GM18519 (cell line): ENCODE measurements around the gene LHPP.
"Not testable (repeated sequence)": the region's sequence is repeated elsewhere in the genome, so short reads cannot be mapped to it uniquely, and the experiment has no call there.

Source experiments
- ATAC-seq: cut with Tn5 transposase; IDR thresholded peaks from one replicate; pipeline ENCODE4 v1.9.1; 2021; ENCODE audit warnings: mild to moderate bottlenecking, moderate library complexity; ENCODE audit not compliant: unreplicated experiment, low FRiP score

The LHPP gene, protein sequence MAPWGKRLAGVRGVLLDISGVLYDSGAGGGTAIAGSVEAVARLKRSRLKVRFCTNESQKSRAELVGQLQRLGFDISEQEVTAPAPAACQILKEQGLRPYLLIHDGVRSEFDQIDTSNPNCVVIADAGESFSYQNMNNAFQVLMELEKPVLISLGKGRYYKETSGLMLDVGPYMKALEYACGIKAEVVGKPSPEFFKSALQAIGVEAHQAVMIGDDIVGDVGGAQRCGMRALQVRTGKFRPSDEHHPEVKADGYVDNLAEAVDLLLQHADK

DNA sequence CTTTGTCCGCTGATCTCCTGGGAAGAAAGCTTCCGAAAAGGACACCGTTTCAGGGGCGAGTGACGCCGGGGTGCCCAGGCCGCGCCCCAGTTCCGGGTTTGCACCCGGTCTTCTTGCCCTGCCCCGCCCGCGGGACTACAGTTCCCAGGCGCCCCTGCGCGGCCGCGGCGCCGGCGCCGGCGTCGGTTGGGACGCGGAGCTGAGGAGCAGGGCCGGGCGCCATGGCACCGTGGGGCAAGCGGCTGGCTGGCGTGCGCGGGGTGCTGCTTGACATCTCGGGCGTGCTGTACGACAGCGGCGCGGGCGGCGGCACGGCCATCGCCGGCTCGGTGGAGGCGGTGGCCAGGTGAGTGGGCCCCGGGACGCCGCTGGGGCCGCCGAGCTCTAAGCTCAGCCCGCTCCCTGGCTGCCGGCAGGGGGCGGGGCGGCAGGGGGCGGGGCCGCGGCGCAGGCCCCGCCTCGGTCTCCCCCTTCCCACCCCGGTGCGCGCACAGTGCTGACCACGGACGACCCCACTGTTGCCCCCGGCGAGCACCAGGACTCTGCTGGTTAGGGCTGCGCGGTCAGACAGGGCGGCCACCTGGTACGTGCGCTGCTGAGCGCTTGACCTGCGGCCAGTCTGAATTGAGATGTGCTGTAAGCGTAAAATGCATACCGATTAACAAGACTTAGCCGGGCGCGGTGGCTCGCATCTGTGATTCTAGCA lies at the start of gene LHPP:
LHPP (plus strand) TSS at position 182 of the 706 bp plus-strand sequence; CDS start at position 222, 40 bp downstream.
- peak; percentile 92 for ATAC-seq

DNA sequence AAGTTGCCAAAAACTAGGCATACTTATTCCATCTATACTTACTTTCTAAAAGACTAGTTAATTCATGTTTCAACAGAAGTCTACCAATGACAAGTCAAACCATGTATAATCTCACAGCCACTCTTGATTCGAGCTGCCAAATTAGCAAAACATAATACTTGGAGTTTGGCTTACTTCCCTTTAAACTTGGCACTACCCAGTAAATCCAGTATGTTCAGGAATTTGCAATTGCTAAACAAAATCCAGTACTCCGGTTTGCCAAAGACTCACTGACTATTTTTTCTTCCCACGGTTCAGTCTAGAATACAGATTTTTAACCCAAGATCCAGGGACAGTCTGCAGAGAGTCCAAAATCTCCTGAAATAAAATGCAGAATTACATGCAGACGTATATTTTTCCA lies 47.5 kb upstream of the LHPP start:
- no peak for ATAC-seq

DNA sequence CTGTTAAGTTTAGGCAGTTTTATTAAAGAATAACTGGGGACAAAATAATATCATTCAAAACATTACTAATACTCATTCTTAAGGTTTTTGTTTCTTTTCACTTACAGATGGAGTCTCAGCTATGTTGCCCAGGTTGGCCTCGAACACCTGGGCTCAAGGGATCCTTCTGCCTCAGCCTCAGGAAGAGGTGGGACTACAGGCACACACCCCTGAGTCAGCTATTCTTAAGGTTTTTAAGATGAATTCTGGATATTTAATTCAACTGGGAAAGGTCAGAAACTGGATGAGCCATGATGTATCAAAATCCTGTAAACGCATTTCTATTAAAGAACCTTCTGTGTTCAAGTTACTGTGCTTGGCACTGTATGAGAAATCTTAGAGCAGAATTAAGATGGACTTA lies 46.4 kb upstream of the LHPP start:
- no peak for ATAC-seq

DNA sequence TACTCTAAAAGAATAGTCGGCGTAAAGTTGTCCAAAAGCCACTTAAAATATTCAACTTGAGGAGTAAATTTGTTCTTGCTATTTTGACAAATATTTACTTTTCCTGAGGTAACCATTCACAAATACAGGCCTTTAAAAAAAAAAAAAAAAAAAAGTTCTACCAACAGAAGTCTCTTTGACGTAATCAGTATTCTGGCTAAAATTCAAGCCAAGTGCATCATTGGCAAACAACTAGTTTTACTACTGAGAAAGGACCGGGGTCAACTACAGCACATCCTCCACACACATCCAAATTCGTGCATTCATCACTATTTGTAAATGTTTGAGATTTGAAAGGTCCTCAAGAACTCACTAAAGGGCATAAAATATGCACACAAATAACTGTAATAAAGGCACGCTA lies 44.9 kb upstream of the LHPP start:
- no peak for ATAC-seq

DNA sequence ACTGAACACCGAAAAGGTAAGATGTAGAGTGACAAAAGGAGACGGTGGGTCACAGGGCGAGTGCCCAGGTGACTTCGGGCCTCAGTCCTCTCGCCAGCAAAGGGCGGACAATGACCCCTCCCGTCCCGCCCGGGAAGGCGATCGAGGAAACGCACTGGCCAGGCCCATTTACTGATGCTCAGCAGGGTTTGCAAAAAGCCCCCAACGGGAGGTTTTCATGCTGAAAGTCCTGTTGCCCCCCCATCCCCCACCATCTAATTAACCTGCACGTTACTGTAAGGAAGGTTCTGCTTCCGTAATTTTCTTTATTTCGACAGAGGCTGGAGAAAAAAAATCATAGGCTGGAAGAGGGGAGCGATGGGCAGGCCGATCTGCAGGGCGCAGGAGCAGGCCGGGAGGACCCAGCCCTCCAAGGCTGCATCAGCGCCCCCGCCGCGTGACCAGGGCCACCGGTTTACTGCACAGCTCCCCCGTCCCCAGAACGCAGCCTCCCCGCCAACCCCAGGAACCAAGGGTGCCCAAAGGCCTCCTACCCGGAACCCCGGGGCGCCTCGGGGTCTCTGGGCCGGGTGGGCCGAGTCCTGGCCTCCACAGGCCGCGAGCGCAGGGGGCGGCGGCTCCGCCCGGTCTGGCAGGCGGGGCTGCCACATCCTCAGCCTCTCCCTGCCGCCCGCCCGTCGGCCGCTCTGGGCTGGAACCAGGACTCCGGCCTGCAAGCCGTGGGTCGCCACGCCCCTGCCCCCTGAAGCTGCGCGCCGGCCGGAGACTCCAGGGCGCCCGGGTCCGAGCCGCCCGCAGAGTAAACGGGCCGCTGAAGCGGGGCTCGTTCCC lies 43.5 kb upstream of the LHPP start:
- ATAC-seq = no peak

DNA sequence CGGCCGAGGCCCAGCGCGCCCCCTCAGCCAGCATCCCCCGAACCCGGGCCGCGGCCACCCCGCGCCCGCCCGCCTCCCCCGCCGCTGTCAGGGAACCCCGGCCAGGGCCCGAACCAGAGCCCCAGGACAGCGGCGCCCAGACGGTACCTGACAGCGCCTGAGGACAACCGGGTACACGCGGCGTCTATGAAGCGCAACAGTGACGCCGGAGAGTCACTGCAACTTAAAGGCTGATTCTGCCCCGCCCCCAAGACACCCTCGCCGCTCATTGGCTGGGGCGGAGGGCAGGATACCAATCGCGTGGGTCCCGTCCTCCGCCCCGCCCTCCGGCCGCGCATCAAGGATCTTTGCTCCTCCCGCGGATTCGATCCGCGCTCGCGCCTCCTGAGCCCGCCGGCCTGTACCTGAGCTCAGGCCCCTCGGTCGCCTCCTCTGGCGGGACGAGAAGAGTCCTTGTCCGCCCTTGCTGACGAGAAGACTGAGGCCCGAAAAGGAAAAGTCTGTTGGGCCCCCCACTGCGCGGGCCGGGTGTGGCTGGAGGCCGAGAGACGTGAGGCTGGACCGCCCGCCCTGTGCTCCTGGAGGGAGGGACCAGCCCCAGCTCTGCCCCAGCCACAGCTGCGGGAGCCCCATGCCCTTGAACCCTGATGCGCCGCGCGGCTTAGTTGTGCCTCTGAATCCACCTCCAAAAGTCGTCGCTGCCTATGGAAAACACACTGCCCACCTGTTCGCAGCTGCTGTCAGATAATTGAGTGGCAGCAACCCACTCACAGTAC lies 42.7 kb upstream of the LHPP start, which contains the start of gene OAT:
OAT (minus strand) TSS at position 198 of the 776 bp plus-strand sequence. CDS start 6,752 bp downstream, outside the sequence.
- peak; percentile 86 for ATAC-seq

DNA sequence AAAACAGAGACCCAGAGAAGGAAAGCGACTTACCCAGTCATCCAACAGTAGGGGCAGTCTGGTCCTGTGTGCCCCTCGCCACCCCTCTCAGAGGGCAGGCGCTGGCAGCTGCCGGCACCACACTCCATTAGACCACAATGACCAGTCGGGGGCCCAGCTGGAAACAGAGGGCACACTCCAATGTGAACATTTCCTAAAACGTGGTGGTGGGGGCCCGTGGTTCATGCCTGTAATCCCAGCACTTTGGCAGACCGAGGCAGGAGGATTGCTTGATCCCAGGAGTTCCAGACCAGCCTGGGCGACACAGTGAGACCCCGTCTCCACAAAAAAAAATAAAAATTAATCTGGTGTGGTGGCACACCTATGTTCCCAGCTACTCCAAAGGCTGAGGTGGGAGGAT lies 42.0 kb upstream of the LHPP start:
- ATAC-seq = no peak

DNA sequence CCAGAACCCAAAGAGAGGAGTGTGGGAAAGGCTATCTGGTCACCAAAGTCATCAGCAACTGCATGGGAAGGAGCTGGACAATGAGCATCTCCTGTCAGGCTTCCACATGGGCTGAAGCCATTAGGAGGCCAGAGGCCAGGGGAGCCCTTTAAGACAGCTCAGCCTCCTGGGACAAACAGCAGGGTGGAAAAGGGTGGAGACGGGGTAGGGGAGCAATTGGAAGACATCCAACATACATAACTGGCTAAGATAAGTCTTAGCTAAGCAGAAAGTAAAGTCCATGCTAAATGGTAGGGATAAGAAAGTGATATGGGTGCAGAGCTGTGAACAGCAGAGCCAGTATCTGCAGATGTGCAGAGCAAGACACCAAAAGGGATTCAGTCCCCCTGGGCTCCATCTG lies 41.4 kb upstream of the LHPP start:
- ATAC-seq = no peak

DNA sequence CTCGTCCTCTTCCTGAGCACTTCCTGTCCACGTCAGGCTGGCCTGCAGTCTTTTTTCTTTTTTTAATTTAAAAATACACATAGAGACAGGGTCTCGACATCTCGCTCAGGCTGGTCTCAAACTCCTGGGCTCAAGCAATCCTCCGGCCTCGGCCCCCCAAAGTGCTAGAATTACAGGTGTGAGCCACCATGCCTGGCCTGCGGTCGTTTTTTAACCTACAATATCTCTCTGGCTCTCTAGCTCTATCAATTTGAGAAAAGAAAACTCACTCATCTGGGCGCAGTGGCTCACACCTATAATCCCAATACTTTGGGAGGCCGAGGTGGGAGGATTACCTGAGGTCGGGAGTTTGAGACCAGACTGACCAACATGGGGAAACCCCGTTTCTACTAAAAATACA lies 38.9 kb upstream of the LHPP start:
- ATAC-seq = no peak

DNA sequence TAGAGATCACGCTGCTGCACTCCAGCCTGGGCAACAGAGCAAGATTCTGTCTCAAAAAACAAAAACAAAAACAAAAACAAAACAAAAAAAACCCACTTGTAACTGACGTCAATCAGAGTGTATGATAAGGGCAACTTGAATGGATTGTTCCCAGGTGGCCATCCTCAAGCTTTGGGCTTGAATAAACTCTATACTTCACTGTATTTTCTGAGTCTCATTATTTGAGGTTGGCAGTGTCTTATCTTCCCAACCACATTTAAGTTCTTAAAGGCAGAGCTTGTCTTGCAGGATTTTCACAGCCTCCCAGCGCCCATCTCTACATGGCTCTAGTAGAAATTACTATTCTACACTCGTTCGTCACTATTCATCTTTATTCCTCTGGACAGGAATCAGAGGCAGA lies 37.8 kb upstream of the LHPP start:
- ATAC-seq = no peak

DNA sequence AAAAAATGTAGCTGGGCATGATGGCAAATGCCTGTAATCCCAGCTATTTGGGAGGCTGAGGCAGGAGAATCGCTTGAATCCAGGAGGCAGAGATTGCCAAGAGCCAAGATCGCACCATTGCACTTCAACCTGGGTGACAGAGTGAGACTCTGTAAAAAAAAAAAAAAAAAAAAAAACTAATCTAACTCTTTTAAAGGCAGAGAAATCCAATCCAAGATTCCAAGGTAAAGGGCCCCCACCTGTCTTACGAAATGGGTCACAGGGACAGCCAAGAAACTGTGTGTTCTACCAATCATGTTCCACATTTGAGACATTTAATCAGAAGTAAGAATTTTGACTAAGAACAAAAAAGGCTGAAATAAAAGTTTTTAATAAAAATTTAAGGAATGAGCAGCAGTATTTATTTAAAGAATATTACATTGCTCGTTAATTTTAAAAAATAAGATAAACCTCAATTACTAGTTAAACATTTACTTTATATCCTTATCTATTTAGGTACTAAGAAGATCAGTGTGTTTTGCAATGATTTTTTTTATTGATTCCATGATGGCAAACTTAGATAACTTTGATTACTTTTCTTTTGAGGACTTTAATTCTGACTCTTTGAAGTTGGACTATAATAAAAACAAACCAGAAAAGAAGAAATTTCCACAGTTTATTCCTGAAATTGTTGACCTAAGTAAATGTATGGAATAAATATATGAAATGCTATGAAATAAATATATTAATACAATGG lies 36.2 kb upstream of the LHPP start:
- no peak for ATAC-seq

DNA sequence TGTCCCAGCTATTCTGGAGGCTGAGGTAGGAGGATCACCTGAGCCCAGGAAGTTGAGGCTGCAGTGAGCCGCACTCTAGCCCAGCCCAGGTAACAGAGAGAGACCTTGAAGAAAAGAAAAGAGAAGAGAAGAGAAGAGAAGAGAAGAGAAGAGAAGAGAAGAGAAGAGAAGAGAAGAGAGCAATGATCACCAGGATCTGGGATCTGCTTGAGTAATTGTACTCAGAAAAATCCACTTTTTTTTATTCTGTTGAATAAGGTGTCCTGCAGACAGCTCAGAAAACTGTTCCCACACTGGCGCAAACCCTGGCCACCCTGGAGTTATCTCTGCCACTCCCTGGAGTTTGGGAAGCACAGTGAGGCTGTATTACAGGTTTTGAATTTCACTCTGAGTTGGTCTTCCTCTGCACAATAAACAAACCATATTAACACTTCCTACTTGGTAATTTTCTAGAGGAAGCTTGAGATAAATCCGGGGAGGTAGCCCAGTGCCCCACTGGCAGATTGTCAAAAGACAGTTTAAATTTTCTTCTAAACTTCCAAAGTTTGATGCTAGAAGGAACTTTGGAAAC lies 33.3 kb upstream of the LHPP start:
- no peak for ATAC-seq

DNA sequence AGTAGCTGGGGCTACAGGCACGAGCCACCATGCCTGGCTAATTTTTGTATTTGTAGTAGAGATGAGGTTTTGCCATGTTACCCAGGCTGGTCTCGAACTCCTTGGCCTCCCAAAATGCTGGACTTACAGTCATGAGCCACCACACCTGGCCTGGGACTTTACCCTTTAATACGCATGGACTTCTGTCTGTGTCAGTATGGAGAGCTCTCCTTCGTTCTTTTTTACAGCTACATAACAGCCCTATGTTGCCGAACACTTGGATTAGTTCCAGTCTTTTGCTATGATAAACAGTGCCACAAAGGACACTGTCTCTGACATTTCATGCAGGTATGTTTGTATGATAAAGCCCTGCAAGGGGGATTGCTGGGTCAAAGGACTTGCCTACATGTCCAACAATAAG lies 32.0 kb upstream of the LHPP start:
- no peak for ATAC-seq

DNA sequence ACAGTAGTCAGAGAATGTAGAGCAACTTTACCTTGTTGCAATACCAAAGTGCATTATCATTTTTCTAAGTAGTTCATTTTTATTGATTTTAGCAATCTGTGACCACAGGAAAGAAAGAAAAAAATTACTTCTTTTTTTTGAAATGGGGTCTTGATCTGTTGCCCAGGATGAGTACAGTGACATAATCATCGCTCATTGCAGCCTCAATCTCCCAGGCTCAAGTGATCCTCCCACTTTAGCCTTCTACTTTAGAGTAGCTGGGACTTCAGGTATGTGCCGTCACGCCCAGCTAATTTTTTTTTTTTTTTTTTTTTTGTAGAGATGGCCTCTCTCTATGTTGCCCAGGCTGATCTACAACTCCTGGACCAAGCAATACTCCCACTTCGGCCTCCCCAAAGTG lies 31.5 kb upstream of the LHPP start:
- no peak for ATAC-seq

DNA sequence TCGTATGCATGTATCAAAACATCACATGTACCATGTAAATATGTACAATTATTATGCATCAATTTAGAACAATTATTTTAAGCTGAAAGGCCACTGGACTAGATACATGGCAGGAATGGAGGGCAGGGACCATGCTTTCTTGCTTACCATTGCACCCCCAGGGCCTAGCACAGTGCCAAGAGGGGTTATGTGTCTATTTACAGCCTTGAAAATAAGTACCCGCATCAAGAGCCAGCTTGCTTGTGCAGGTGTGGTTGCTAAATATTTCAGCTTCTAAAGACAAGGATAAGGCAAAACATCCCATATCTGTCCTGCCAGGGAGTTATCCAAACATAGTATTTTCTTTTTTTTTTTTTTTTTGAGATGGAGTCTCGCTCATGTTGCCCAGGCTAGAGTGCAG lies 28.2 kb upstream of the LHPP start:
- no peak for ATAC-seq

DNA sequence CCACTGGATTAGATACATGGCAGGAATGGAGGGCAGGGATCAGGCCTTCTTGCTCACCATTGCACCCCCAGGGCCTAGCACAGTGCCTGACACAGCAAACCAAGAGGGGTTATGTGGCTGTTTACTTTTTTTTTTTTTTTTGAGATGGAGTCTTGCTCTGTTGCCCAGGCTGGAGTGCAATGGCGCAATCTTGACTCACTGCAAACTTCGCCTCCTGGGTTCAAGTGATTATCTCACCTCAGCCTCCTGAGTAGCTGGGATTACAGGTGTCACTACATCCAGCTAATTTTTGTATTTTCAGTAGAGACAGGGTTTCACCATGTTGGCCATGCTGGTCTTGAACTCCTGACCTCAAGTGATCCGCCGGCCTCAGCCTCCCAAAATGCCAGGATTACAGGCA lies 25.9 kb upstream of the LHPP start:
- ATAC-seq = not testable (repeated sequence)

DNA sequence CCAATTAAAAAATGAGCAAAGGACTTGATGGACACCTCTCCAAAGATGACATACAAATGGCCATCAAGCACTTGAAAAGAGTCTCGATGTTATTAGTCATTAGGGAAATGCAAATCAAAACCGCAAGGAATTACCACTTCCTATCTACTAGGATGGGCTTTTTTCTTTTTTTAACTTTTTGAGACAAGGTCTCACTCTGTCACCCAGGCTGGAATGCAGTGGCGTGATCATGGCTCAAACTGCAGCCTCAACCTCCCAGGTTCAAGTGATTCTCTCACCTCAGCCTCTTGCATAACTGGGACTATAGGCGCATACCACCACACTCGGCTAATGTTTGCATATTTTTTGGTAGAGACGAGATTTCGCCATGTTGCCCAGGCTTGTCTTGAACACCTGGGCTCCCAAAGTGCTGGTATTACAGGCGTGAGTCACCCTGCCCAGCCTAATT lies 25.4 kb upstream of the LHPP start:
- peak; percentile 67 for ATAC-seq

DNA sequence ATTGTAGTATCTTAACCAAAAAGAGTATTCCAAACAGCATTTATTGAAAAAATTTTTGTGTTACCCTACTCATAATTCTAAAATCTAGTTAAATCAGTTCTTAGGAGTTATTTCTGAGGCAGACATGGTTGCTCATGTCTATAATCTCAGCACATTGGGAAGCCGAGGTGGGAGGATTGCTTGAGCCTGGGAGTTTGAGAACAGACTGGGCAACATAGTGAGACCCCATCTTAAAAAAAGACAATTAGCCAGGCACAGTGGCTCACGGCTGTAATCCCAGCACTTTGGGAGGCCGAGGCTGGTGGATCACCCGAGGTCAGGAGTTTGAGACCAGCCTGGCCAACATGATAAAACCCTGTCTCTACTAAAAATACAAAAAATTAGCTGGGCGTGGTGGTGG lies 19.9 kb upstream of the LHPP start:
- not testable (repeated sequence) for ATAC-seq
